Epithelial cell of esophagus (primary cell): Measurements from ENCODE around the gene ARHGAP44.
A peak's percentile ranks its signal among the peaks of the same experiment; 100 is the strongest.

Experiments
- DNase-seq: peaks from one replicate; pipeline ENCODE4 v3.0.0; 2010; ENCODE audit warnings: low read depth
- H3K4me3 ChIP-seq: 2 replicates; pipeline ENCODE4 v1.5.1; 2011; ENCODE audit warnings: mild to moderate bottlenecking, low read length, control low read depth
- CTCF ChIP-seq: IDR thresholded peaks from 2 replicates; pipeline ENCODE4 v1.5.1; 2011; ENCODE audit warnings: low read depth, mild to moderate bottlenecking, low read length, control low read depth, inconsistent platforms; ENCODE audit not compliant: insufficient read depth; ENCODE audit errors: missing control alignments

The ARHGAP44 gene

GRCh38 chr17:12958786-12959185 lies 169.5 kb downstream of the ARHGAP44 start:
- no peak for TF ChIP-seq CTCF
- DNase-seq: no peak
- H3K4me3 ChIP-seq: no peak overlapping the region

GRCh38 chr17:12959441-12959840 lies 170.1 kb downstream of the ARHGAP44 start:
- no peak for TF ChIP-seq CTCF
- DNase-seq: peak; percentile 32
- H3K4me3 ChIP-seq: no peak overlapping the region

- no peak for DNase-seq
- TF ChIP-seq CTCF: no peak
- no peak overlapping the region for H3K4me3 ChIP-seq
Observed at GRCh38 chr17:12961655-12962054, 172.4 kb downstream of the ARHGAP44 start.

- no peak for TF ChIP-seq CTCF
- DNase-seq: no peak
Observed at GRCh38 chr17:12963505-12963904, 174.2 kb downstream of the ARHGAP44 start.

GRCh38 chr17:12964162-12964561 lies 174.9 kb downstream of the ARHGAP44 start:
- no peak overlapping the region for H3K4me3 ChIP-seq
- no peak for DNase-seq
- TF ChIP-seq CTCF: no peak

More at GRCh38 chr17:12963505-12963904, 174.2 kb downstream of the ARHGAP44 start:
- H3K4me3 ChIP-seq: no peak overlapping the region

GRCh38 chr17:12964840-12965239 lies 175.5 kb downstream of the ARHGAP44 start:
- no peak overlapping the region for H3K4me3 ChIP-seq
- DNase-seq: no peak
- TF ChIP-seq CTCF: no peak

GRCh38 chr17:12965988-12966387 lies 176.7 kb downstream of the ARHGAP44 start:
- no peak for DNase-seq
- no peak overlapping the region for H3K4me3 ChIP-seq
- TF ChIP-seq CTCF: no peak
